ENCODE results near the gene SOS1. TPM values are rescaled to one million over a fixed set of nuclear protein-coding genes. Genes with fewer than 3 reads are reported as not detected.
"Not testable (repeated sequence)": the region's sequence is repeated elsewhere in the genome, so short reads cannot be mapped to it uniquely, and the experiment has no call there.

The SOS1 gene
- total RNA-seq, 1 experiment from 2014 or later, result 28.4 TPM

DNA sequence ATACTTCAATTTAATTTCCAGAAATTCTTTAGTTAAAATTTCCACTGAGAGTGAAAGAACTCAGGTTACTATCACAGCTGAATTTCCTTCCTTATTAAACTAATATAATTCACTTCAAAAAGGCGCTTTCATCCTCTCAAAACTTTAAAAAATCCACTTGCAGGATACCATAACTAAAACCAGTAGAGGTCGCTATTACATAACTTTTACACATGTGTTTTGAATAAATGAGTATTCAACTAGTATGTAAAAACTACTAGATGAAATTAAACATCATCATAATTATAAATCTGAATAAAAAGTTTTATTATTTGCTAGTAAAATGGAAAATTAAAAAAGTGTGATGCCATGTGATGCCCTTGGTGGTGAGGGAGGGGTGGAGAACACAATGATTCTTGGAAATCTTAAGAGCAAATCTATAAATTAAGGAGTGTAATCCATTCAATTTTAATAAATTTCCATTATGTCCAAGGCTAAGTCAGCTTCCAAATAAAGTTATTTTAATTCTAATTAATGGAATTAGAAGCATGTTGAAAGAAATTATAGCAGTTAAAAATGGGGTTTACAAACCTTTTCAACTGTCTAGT, 61.4 kb downstream of the SOS1 start:
- ChIA-PET CTCF (interaction anchor here (0.5 to 4.8 kb wide), 8 partner anchors 14 to 210 kb away, joined by 3 to 31 read pairs (median 4); no protein-coding TSS in a partner anchor), POLR2A (interaction anchor here (0.6 kb wide), 2 partner anchors 43 to 324 kb away, joined by 3 to 5 read pairs; no protein-coding TSS in a partner anchor)
- Mint-ChIP-seq H3K4me1 (peaks cover 27% of the 10 kb centered on the region), H3K36me3 (peaks cover 8% of the 10 kb centered on the region), H3K27me3 (ENCODE audit: low read depth) (no peaks in the 10 kb centered on the region), H3K27ac (0 out of 2 replicates have a peak overlapping the region, but pooled peaks have one; percentile 57), H3K4me3 (no peak overlapping the region), H3K9me3 (no peaks in the 10 kb centered on the region)
- TF ChIP-seq ATF2 (CRISPR knock-in tag; IDR thresholded peaks at IDR 0.05; ENCODE audit: borderline replicate concordance, low read depth) (no peak), CTCF (IDR thresholded peaks at IDR 0.05) (peak; percentile 36; the same call in 1 of the 2 replicates)
- ATAC-seq, result no peak
- DNase-seq (ENCODE audit: low spot score), result no peak

- H3K4me1 Mint-ChIP-seq, result peaks cover 27% of the 10 kb centered on the region
- ATAC-seq (no peak), DNase-seq (ENCODE audit: low spot score) (no peak)
- CTCF ChIA-PET, result interaction anchor here (1.2 to 4.8 kb wide), 3 partner anchors 15 to 170 kb away, joined by 3 to 31 read pairs (median 17); no protein-coding TSS in a partner anchor
- H3K36me3 Mint-ChIP-seq, result peaks cover 21% of the 10 kb centered on the region
- H3K27ac Mint-ChIP-seq, result no peak overlapping the region
- H3K4me3 Mint-ChIP-seq, result no peak overlapping the region
- peaks cover 4% of the 10 kb centered on the region; the same call in 1 of the 2 replicates for H3K27me3 Mint-ChIP-seq (ENCODE audit: low read depth)
- H3K9me3 Mint-ChIP-seq, result no peaks in the 10 kb centered on the region
- POLR2A ChIA-PET, result no interaction called here
- no peak for TF ChIP-seq FOXJ3 (CRISPR knock-in tag; IDR thresholded peaks at IDR 0.05; ENCODE audit: borderline replicate concordance)
- TF ChIP-seq TEAD1 (CRISPR knock-in tag; IDR thresholded peaks at IDR 0.05), result no peak
- TF ChIP-seq EMX1 (CRISPR knock-in tag; IDR thresholded peaks at IDR 0.05), result no peak
- TF ChIP-seq ZMAT4 (CRISPR knock-in tag; IDR thresholded peaks at IDR 0.05), result no peak
- no peak for TF ChIP-seq SP1 (CRISPR knock-in tag; conservative IDR thresholded peaks at IDR 0.05)
- TF ChIP-seq CREB1 (CRISPR knock-in tag; IDR thresholded peaks at IDR 0.05), result no peak
- no peak for TF ChIP-seq PREB (CRISPR knock-in tag; IDR thresholded peaks at IDR 0.05; ENCODE audit: borderline replicate concordance)
Observed at GRCh38 chr2:39058101-39058500, 62.8 kb downstream of the SOS1 start.

DNA sequence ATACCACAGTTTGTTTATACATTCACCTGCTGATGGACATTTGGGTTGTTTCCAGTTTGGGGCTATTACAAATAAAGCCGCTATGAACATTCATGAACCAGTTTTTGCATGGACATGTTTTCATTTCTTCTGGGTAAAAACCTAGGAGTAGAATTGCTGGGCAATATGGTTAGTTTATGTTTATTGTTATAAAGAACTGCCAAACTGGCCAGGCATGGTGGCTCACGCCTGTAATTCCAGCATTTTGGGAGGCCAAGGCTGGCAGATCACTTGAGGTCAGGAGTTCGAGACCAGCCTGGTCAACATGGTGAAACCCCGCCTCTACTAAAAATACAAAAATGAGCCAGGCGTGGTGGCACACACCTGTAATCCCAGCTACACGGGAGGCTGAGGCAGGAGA, 68.2 kb downstream of the SOS1 start:
- POLR2A ChIA-PET; ATAC-seq; DNase-seq (ENCODE audit: low spot score); H3K9me3 Mint-ChIP-seq; H3K4me1 Mint-ChIP-seq; H3K27ac Mint-ChIP-seq; H3K27me3 Mint-ChIP-seq (ENCODE audit: low read depth); CTCF ChIA-PET; H3K4me3 Mint-ChIP-seq: not testable (repeated sequence)
- peaks cover 47% of the 10 kb centered on the region for H3K36me3 Mint-ChIP-seq

GRCh38 chr2:39050109-39050508, 70.7 kb downstream of the SOS1 start:
- Mint-ChIP-seq H3K27ac (no peak overlapping the region), H3K4me1 (peaks cover 8% of the 10 kb centered on the region), H3K4me3 (no peak overlapping the region), H3K36me3 (peaks cover 55% of the 10 kb centered on the region), H3K27me3 (ENCODE audit: low read depth) (peaks cover 4% of the 10 kb centered on the region; the same call in 1 of the 2 replicates), H3K9me3 (peaks cover 10% of the 10 kb centered on the region)
- ATAC-seq (no peak), DNase-seq (ENCODE audit: low spot score) (no peak)
- POLR2A ChIA-PET, result interaction anchor here (0.7 kb wide), 1 partner anchor 40 kb away, joined by 3 read pairs; no protein-coding TSS in a partner anchor
- CTCF ChIA-PET, result interaction anchor here (0.9 kb wide), 1 partner anchor 74 kb away, joined by 3 read pairs; no protein-coding TSS in a partner anchor
- TF ChIP-seq ATF1 (CRISPR knock-in tag; IDR thresholded peaks at IDR 0.05) (no peak), AFF4 (CRISPR knock-in tag; IDR thresholded peaks at IDR 0.05; ENCODE audit: borderline replicate concordance) (no peak), SP1 (CRISPR knock-in tag; conservative IDR thresholded peaks at IDR 0.05) (no peak), HMGA2 (CRISPR knock-in tag; IDR thresholded peaks at IDR 0.05) (no peak), KAT7 (CRISPR knock-in tag; IDR thresholded peaks at IDR 0.05; ENCODE audit: borderline replicate concordance) (no peak)
- TF ChIP-seq, protein P1, sequence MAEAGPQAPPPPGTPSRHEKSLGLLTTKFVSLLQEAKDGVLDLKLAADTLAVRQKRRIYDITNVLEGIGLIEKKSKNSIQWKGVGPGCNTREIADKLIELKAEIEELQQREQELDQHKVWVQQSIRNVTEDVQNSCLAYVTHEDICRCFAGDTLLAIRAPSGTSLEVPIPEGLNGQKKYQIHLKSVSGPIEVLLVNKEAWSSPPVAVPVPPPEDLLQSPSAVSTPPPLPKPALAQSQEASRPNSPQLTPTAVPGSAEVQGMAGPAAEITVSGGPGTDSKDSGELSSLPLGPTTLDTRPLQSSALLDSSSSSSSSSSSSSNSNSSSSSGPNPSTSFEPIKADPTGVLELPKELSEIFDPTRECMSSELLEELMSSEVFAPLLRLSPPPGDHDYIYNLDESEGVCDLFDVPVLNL (CRISPR knock-in tag; IDR thresholded peaks at IDR 0.05; ENCODE audit: borderline replicate concordance, low read depth), result no peak

All from WTC11 (cell line).